ENCODE data around the gene RALGAPA2. TPM values are rescaled to one million over a fixed set of nuclear protein-coding genes. Genes with fewer than 3 reads are reported as not detected.

RALGAPA2 gene
- total RNA-seq, 2 experiments from 2014 or later, result 14.3 to 17.2 TPM

GRCh38 chr20:20733943-20734342 lies 21.5 kb upstream of the RALGAPA2 start:
- intact Hi-C loops (cut with micrococcal nuclease), result no loop called here
- POLR2A ChIA-PET, result no interaction called here
- H3K27me3 Mint-ChIP-seq, result no peaks in the 10 kb centered on the region
- H3K4me1 Mint-ChIP-seq (ENCODE audit: low read depth), result peaks cover 19% of the 10 kb centered on the region
- no peaks in the 10 kb centered on the region for H3K36me3 Mint-ChIP-seq (ENCODE audit: low read depth)
- H3K4me3 Mint-ChIP-seq, result no peak overlapping the region
- CTCF ChIA-PET, result no interaction called here
- H3K27ac Mint-ChIP-seq, result peak overlapping the region; percentile 82
- TF ChIP-seq, protein P1, sequence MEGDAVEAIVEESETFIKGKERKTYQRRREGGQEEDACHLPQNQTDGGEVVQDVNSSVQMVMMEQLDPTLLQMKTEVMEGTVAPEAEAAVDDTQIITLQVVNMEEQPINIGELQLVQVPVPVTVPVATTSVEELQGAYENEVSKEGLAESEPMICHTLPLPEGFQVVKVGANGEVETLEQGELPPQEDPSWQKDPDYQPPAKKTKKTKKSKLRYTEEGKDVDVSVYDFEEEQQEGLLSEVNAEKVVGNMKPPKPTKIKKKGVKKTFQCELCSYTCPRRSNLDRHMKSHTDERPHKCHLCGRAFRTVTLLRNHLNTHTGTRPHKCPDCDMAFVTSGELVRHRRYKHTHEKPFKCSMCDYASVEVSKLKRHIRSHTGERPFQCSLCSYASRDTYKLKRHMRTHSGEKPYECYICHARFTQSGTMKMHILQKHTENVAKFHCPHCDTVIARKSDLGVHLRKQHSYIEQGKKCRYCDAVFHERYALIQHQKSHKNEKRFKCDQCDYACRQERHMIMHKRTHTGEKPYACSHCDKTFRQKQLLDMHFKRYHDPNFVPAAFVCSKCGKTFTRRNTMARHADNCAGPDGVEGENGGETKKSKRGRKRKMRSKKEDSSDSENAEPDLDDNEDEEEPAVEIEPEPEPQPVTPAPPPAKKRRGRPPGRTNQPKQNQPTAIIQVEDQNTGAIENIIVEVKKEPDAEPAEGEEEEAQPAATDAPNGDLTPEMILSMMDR (IDR thresholded peaks at IDR 0.05), result no peak
- DNase-seq (peak; percentile 5), ATAC-seq (no peak)
- no peaks in the 10 kb centered on the region for H3K9me3 Mint-ChIP-seq

DNA sequence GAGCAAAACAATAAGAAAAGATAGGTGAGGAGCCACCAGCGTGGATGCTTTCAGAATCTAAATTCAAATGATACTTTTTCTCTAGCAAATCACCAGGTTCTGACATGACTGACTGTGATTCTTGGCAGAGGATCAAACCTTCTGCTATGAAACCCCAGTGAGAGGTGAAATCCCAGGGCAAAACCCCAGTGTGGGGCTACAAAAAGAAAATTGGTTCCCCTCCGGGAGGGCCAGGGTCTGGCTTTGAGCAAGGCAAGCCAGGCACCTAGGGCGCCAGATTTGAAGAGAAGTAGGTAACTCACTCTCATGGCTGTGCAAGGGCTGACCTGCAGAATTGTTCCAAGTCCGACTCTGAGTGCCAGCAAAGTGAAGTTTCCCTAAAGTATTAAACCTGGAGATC lies 20.2 kb upstream of the RALGAPA2 start:
- no peak overlapping the region for H3K27ac Mint-ChIP-seq
- ChIA-PET CTCF (no interaction called here), POLR2A (no interaction called here)
- no peak overlapping the region for H3K4me3 Mint-ChIP-seq
- TF ChIP-seq, protein P1 (IDR thresholded peaks at IDR 0.05), result no peak
- no peaks in the 10 kb centered on the region for H3K27me3 Mint-ChIP-seq
- no peaks in the 10 kb centered on the region for H3K9me3 Mint-ChIP-seq
- H3K4me1 Mint-ChIP-seq (ENCODE audit: low read depth), result peaks cover 19% of the 10 kb centered on the region
- no peaks in the 10 kb centered on the region for H3K36me3 Mint-ChIP-seq (ENCODE audit: low read depth)
- intact Hi-C loops (cut with micrococcal nuclease), result no loop called here
- DNase-seq (no peak), ATAC-seq (no peak)

- H3K27ac Mint-ChIP-seq, result no peak overlapping the region
- H3K4me3 Mint-ChIP-seq, result no peak overlapping the region
- POLR2A ChIA-PET, result no interaction called here
- no peak for ATAC-seq
- TF ChIP-seq, protein P1 (IDR thresholded peaks at IDR 0.05), result no peak
- H3K27me3 Mint-ChIP-seq, result no peaks in the 10 kb centered on the region
- H3K36me3 Mint-ChIP-seq (ENCODE audit: low read depth), result no peaks in the 10 kb centered on the region
- intact Hi-C loops (cut with micrococcal nuclease), result no loop called here
- CTCF ChIA-PET, result no interaction called here
- no peaks in the 10 kb centered on the region for H3K9me3 Mint-ChIP-seq
- peaks cover 13% of the 10 kb centered on the region for H3K4me1 Mint-ChIP-seq (ENCODE audit: low read depth)
- no peak for DNase-seq
Measured at GRCh38 chr20:20731945-20732296, 19.5 kb upstream of the RALGAPA2 start.

- CTCF ChIA-PET, result no interaction called here
- H3K4me1 Mint-ChIP-seq (ENCODE audit: low read depth), result peaks cover 13% of the 10 kb centered on the region
- DNase-seq (no peak), ATAC-seq (no peak)
- H3K36me3 Mint-ChIP-seq (ENCODE audit: low read depth), result no peaks in the 10 kb centered on the region
- no peak overlapping the region for H3K27ac Mint-ChIP-seq
- H3K4me3 Mint-ChIP-seq, result no peak overlapping the region
- intact Hi-C loops (cut with micrococcal nuclease), result no loop called here
- H3K27me3 Mint-ChIP-seq, result no peaks in the 10 kb centered on the region
- H3K9me3 Mint-ChIP-seq, result no peaks in the 10 kb centered on the region
- TF ChIP-seq, protein P1 (IDR thresholded peaks at IDR 0.05), result no peak
- POLR2A ChIA-PET, result no interaction called here
Measured at GRCh38 chr20:20731000-20731944, 18.8 kb upstream of the RALGAPA2 start.

GRCh38 chr20:20729563-20729962 lies 17.1 kb upstream of the RALGAPA2 start:
- ATAC-seq, result no peak
- DNase-seq, result no peak
- Mint-ChIP-seq H3K9me3 (no peaks in the 10 kb centered on the region), H3K36me3 (ENCODE audit: low read depth) (no peaks in the 10 kb centered on the region), H3K4me3 (no peak overlapping the region), H3K4me1 (ENCODE audit: low read depth) (peaks cover 10% of the 10 kb centered on the region), H3K27me3 (no peaks in the 10 kb centered on the region), H3K27ac (no peak overlapping the region)
- intact Hi-C loops (cut with micrococcal nuclease), result no loop called here
- CTCF ChIA-PET, result interaction anchor here (1.3 kb wide), 1 partner anchor 96 kb away, joined by 3 read pairs; no protein-coding TSS in a partner anchor
- POLR2A ChIA-PET, result no interaction called here
- TF ChIP-seq, protein P1 (IDR thresholded peaks at IDR 0.05), result no peak
